Stimulated activated CD4-positive, alpha-beta T cell treated with anti-CD3 and anti-CD28 coated beads, TNF-alpha, amount 100 ng/mL, for 1 hour (primary cell): ENCODE measurements around the gene SULT1E1.
A peak's percentile ranks its signal among the peaks of the same experiment; 100 is the strongest.
"Not testable (repeated sequence)": the region's sequence is repeated elsewhere in the genome, so short reads cannot be mapped to it uniquely, and the experiment has no call there.

Experiments
- DNase-seq, 3 donors: peaks; one replicate each; pipeline ENCODE4 v3.0.0-alpha.2; 2020; ENCODE audit warnings: low read depth in 3 of 3, low spot score in 1 of 3

Gene SULT1E1

DNA sequence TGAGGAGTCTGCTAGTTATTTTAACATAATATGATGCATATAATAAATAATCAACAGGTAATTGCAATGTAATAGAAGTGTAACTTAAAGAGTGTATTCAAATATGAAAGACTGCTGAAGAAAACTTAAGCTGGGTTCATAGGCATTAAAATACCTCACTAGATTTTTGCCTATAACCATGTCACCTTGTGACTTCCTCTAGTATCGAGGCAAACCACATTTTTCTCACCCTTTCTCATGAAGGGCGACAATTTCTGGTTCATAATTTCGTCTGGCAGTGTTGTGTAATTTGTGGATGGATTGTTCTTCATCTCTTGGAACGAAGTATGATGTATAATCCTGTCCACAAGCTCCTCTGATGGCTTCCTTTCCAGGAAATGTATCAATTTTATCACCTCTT lies 16.0 kb downstream of the SULT1E1 start:
- DNase-seq: no peak

DNA sequence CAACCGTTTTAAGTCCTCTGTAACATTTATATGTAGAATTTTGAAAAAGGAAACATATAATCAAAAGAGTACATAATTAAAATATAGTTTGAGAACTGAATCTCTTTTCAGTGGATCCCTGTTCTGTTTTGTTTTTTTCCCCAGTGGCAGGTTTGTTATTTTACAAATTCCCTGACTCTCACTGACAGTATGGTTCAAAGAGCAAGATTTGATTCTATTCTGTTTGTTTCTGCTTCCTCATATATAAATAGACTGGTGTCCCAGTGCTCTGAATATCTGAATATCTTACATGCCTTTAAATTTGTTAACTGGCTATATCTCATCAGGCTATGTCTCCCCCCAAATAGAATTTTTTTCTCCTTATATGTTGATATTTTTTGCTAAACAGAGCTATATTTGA lies 16.6 kb downstream of the SULT1E1 start:
- DNase-seq: no peak

DNA sequence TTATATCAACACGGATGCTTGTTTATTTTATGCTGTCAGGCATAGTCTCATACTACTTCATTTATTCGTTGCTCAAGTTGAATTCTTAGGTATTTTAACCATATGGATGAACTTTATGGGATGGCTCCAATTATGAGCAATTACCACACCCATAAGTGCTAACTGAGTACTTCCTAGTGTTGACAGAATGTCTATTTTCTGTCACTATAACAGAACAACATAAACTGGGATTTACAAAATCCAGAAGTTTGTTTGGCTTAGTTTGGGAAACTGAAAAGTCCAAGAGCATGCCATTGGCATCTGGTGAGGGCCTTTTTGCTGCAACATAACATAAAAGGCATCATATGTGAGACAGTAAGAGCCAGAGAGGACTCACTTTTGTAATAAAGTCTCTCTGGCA lies 21.0 kb downstream of the SULT1E1 start:
- no peak for DNase-seq

DNA sequence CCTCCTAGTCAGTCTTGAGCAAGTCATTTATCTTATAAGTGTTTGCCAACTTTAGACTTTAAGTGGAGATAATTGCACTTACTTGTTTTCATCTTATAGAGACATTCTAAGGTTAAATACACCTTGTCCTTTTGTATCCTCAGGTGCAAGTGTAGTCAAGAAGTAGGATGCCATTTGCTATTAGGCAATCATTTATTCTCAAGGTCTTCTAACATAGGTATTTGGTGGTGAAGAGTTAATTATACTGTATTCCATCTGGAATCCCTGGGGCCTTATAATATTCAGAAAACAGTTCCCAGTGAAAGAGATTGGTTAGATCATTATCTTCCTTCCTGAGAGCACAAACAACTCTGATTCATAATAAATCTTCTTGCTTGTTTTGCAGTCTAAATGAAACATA lies 23.7 kb downstream of the SULT1E1 start:
- no peak for DNase-seq

DNA sequence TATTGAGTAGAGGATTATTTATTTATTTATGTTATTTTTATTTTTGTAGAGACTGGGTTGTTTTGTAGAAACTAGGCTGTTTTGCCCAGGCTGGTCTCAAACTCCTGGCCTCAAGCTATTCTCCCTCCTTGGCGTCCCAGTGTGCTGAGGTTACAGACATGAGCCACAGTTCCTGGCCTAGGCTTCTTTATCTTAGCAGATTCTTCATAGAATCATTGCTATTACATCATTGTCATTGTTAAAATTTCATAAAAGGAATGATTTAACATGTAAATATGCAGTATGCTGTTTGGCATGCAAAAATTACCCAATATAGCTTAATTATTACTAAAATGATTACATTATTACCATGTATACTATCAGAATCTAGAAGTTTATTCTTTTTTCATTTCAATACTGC lies 24.2 kb downstream of the SULT1E1 start:
- no peak for DNase-seq

DNA sequence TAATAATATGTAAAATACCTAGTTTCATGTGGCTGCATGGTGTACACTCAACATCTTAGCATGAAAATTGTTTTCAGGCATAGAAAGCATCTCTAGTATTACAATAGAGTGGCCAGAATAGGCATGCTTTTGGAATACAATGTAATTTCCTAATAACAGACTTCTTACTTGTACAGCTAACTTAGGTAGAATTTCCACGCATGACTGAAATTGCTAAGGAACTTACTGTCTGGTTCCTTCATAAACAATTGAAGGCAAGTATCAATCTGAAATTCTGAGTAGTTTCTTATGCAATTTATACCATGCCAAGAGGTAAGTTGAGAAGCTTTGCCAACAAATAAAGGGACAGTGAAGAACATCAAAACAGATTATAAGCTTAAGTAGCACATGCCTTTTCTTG lies 26.7 kb downstream of the SULT1E1 start:
- no peak for DNase-seq

DNA sequence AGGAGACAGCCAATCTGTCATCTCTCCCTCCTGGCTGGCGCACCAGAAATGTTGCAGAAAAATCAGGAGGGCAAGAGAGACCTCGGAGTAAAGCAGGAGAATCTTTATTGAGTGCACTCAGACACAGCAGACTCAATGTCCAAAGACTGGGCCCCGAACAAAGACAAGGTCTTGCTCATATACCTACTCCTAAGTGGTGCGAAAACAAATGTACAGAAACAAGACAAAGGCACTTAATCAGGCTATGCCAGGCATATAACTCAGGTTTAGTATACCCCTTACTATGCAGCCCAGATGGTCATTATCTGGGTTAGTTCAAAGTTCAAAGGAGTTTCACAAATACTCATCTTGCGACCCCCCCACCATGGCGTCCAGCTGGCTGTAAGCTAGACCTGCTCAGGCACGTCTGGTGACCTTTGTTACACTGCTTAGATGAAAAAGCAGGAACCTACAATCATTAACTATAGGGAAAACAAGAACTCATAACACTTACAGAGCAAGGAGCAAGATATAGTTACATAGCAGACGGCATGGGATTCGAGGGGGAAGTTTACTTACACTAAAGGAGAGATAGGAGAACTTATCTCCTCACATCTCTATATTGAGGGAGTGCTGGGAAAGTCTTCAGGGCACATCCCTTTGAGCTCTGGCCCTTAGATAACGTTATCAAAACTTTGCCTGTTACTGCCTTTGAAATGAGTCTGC lies 27.5 kb downstream of the SULT1E1 start:
- DNase-seq: no peak

DNA sequence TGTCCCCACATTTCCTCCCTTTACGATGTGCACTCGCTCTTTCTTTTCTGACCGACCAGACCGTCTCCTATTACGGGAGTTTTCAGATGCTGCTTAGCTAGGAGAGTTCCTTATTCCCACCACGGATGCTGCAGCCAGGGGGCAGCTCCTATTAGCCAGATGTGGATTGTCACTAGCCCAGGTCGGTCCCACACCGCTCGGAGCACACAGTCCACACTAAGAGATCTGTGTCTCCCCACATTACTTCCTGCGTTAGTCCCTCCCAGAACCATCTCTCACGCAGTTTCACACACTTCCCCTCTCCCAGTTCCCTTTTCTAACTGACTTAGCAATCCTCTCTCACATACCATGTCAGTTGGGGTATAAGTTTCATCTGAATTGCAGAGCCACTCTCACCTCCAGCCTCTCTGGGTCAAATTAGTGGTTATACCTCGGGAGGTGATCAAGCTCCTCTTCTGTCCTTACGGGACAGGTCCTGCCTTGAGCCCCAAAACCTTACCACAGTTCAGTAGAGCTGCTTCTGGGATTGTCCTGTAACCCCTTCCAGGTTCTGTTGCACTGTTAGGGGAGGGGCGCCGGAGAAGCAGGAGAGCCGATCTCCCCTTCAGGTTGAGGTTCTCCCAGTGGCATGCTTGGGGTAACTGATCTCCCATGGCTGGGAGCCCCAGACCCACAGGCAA lies 28.2 kb downstream of the SULT1E1 start:
- no peak for DNase-seq

DNA sequence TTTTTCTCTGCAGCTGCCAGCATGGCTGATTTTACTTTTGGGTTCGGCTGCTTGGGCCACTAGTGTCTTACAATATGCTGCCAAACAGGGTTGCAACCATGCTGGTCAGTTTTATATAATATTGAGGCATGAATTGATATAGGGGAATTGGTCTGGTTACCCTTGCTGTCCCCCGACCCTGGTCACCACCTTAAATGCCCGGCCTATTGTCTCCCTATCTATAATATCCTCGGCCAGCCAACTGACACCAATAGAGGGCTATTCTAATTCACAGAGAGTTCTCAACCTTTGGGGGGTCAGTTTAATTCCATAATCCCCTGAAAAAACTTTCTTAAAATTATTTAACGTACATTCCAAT lies 28.7 kb downstream of the SULT1E1 start:
- no peak for DNase-seq

DNA sequence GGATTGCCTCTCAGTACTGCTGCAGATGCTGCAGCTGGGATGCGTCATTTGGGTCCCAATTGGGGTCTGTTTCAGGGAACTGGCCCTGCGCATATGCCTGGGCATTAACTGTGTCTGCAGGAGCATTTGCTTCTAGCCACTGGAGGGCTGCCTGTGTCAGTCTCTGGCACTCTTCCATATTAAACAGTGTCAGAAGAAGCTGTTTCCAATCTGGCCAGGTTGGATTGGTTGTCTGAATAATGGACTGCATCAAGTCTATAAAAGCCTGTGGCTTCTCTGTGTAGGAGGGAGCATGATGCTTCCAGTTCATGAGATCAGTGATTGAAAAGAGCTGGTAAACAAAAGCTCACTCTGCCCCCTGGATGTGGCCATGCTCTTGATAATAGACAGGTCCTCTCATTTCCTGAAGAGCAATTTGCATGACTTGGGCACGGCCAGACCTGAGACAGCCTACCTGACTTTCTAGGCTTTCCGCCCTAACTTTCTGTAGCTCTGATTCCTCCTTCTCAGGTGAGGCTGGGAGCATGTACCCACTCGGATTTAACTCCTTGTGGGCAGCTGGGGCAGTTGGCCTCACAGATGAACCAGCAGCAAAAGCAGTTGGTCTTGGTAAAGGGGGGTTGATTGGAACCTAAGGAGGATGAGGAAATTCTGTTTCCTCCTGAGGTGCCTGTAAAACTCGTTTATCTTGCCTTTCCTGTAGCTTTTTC lies 29.2 kb downstream of the SULT1E1 start:
- DNase-seq: no peak

DNA sequence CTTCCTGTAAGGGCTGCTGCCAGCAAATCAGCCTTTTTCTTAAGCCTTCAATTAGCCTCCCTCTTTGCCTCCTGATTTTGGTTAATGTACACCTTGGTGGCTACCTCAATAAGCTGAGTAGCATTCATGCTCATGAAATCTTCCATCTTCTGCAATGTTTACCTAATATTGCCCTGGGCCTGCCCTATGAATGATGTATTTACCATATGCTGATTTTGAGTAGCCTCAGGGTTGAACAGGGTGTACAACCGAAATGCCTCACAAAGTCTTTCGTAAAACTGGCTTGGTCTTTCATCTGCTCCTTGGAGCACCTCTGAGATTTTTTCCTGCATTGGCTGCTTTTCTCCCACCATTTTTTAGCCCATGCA lies 29.8 kb downstream of the SULT1E1 start:
- no peak for DNase-seq

DNA sequence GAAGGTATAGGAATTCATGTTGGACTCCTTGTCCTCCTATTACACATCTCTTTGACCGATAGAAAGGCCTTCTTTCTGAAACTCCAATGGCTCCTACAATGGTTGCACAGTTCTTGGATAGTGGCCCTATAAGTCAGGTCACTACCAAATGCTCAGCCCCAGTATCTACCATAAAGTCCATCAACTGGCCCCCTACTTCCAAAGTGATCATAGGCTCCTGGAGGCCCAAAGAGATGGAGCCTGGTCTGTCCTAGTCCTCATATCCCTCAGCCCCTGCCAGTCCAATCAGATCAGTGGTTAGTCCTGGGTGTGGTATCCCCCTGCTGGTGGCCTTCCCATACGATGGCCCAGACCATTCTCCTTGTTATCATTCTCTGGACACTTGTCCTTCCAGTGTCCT lies 30.3 kb downstream of the SULT1E1 start:
- DNase-seq: no peak

DNA sequence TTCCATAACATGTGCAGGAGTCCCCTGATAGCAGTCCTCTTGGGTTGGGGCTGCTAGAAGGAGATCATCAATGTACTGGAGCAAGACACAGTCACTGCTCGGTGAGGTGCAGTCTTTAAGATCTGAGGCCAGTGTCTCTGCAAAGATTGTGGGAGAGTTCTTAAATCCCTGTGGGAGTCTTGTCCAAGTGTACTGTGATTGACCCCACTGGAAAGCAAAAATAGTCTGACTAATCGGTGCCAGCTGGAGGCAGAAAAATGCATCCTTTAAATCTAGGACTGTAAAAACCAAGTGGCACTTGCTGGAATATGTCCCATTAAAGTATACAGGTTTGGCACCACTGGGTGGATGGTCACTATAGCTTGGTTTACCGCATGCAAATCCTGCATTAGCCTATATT lies 31.1 kb downstream of the SULT1E1 start:
- no peak for DNase-seq

DNA sequence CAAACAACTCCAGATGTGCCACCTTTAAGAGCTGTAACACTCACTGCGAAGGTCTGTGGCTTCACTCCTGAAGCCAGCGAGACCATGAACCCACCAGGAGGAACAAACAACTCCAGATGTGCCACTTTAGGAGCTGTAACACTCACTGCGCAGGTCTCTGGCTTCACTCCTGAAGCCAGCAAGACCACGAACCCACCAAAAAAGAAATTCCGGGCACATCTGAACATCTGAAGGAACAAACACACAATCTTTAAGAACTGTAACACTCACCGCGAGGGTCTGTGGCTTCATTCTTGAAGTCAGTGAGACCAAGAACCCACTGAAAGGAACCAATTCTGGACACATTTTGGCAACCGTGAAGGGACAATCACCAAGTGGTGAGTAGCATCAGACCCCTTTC lies 34.9 kb downstream of the SULT1E1 start:
- DNase-seq: not testable (repeated sequence)

DNA sequence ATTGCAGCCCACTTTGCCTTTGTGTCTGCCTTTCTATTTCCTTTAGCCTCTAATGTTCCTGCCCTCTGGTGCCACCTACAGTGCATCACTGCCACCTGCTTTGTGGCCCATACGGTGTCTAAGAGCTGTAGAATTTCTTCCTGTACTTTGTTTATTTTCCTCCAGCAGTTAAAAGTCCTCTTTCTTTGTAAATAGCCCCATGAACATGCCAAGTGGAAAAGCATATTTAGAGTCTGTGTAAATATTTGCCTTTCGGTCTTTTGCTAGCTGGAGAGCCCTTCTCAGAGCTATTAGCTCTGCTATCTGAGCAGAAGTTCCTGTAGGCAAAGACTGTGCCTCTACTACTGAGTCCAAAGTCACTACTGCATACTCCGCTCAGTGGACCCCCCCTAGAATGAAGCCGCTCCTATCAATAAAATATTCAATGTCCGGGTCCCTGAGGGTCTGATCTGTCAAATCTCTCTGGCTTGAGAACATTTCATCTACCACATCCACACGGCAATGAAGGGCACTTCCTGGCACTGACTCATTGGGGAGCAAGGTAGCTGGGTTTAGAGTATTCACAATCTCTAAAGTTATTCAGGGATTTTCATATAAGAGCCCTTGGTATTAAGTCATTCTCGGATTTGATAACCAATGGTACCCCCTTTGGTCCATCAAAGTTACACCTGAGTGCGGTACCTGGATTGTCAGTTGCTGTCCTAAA lies 36.3 kb downstream of the SULT1E1 start:
- peak in 2 of 3 donors; percentile 7 to 30 for DNase-seq

DNA sequence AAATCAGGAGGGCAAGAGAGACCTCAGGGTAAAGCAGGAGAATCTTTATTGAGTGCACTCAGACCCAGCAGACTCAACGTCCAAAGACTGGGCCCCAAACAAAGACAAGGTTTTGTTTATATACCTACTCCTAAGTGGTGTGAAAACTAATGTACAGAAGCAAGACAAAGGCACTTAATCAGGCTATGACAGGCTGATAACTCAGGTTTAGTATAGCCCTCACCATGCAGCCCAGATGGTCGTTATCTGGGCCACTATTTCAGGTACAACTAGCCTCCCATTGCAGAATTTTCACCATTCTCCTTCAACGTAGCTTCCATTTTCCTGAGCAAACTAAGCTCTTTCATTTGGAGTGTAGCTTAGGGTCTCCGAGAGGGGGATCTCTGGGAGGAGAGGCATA lies 36.9 kb downstream of the SULT1E1 start:
- DNase-seq: no peak

DNA sequence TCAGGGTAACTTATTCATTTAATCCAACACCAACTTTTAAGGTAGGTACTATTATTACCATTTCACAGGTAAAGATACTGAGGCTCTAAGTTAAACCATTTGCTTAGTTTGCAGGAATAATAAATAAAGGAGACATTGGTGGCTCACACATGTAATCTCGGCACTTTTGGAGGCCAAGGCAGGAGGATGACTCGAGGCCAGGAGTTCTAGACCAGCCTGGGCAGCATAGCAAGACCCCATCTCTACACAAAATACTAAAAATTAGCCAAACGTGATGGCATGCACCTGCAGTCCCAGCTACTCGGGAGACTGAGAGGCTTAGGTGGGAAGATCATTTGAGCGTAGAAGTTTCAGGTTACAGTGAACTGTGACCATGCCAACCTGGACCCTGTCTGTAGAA lies 37.7 kb downstream of the SULT1E1 start:
- DNase-seq: no peak

DNA sequence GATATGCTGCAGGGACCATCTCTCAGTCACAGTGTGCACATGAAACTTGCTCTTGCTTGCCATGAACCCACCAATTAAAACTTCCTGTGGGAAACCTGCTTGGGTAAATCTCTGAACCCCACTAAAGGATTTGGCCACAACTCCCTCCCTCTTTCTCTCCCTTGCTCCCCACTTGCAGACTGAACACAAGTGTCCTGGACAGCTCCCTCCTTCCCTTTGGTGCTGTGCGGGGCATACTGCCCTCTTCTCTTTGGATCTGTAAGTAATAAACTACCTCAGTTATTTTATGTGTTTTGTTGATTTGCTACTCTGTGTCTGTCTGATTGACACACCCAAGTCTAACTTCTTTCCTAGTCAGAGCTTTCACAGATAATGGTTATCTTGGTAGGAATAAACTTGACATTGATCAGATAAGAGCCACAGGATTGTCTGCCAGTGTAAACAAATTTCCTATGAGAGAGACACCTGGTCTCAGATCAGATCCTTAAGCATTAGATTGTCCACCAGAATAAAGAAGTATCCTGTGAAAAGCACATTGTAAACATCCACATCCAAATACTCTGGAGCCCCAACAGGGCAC lies 41.8 kb downstream of the SULT1E1 start:
- DNase-seq: no peak

DNA sequence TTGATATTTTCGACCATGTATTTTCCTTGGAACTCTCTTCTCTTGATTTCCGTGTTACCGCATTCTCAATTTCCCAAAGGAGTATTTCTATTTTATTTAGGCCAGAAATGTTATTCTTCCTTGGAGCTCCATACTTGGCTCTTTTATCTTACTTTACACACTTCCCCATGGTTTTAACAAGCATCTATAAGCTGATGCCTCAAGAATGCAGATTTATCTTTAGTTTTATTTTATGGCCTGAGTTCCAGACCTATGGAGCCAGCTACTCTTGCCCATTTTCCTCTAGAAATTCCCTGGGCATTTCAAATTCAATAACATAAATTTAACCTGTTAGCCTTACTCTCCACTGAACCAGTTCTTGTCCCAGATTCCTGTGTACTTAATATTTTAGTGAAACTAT lies 43.7 kb downstream of the SULT1E1 start:
- DNase-seq: no peak

DNA sequence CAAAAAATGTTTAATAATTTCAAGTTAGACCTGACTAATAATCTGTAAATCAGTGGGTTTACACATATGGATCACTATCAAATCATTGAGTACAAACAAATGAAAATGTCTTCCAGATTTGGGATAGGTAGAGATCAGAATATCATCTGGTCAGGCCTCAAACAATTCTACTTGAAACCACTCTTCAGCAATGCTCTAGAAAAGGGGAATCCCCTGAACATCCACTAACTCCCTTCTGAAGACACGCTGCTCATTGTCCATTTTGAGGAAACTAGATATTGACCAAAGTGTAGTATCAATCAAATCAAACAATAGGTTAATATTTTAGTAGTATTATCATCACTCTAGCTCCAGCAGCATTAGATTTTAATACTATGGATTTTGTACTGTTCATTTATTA lies 46.3 kb downstream of the SULT1E1 start:
- DNase-seq: no peak

DNA sequence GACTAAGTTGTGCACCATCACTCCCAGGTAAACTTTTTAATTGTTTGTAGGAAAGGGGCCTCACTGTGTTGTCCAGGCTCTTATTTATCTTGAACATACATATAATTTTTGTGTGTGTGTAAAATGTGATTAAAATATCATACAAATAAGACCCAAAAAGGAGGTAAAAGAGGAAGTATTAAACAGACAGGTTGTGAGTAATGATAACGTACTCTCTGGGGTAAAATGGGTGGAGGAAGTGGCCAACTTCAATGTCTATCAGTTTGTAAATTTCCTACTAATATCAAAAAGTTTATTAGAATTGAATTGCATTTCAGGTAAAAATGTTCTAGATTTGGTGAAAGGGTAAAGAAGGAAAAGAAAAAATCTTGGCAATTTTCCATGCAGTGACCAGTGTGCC lies 48.8 kb downstream of the SULT1E1 start:
- no peak for DNase-seq

DNA sequence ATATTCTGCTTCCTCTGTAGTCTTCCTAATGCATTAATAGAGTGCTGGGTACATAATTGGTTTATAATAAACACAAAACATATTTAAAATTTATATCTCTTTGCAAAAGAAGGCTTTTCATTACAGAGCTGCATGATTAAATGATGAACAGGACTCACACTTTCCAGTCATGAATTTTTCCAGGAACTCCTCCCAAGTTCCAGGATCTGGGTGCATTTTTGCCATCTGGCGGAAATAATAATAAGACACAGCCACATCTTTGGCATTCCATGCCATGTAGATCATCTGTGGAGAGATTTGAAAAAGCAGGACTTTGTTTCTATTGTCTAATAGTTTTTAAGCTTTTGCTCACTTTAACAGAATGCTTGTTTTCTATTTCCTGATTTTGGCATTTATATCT lies 59.3 kb downstream of the SULT1E1 start:
- no peak for DNase-seq
